ENCODE results near the gene TNP2. TPM values are rescaled to one million over a fixed set of nuclear protein-coding genes. Genes with fewer than 3 reads are reported as not detected.
A peak's percentile ranks its signal among the peaks of the same experiment; 100 is the strongest.

Gene TNP2
- total and polyA plus RNA-seq, 8 donors = not detected

- TF ChIP-seq POLR2AphosphoS5 (IDR thresholded peaks at IDR 0.05) = no peak
- TF ChIP-seq POLR2A (IDR thresholded peaks at IDR 0.05) = no peak
- peak in 2 of 7 experiments; percentile 37 to 42 for TF ChIP-seq CTCF (IDR thresholded peaks at IDR 0.05)
- no peak for TF ChIP-seq EP300 (IDR thresholded peaks at IDR 0.05)
- peaks cover 0 to 5% (median 0%) of the 10 kb centered on the region in 4 donors for H3K4me1 ChIP-seq
- intact Hi-C loops (cut with DNase I; ENCODE audit: low total_unique reads) = no loop called here
- no peaks in the 10 kb centered on the region for H3K36me3 ChIP-seq
- peaks cover 5 to 31% (median 28%) of the 10 kb centered on the region in 4 donors for H3K9me3 ChIP-seq
- no peak for DNase-seq
- H3K27ac ChIP-seq = no peak overlapping the region
- WGBS, 5 donors = 83 to 100% (median 84%) methylated on average over 1 of the region's 1 CpG
- no peaks in the 10 kb centered on the region for H3K27me3 ChIP-seq
- no peak overlapping the region for H3K4me3 ChIP-seq
These were observed 50.5 kb downstream of the TNP2 start for GRCh38 chr16:11218604-11218962.

Small RNA genes lying within 50 kb of the gene (small RNA-seq; reads per million reads assigned to genes)
- gene MIR548H2 (0 reads per million in 4 donors), gene RF00019 (0 reads per million in 4 donors), gene RF00554 (0 reads per million in 4 donors)

Other genes with a start within 250 kb of the TNP2 start
- 10 to 100 TPM in 3 of 5 donors, 1 to 10 TPM in 2; 4.2 to 45.5 (median 12.1) TPM for gene SOCS1, start 13.1 kb downstream of the TNP2 start, total RNA-seq
- 10 to 100 TPM in 2 of 3 donors, 1 to 10 TPM in 1; 9.4 to 14.7 (median 11.0) TPM for gene SOCS1, start 13.1 kb downstream of the TNP2 start, polyA plus RNA-seq
- not detected for gene PRM3, start 4.3 kb upstream of the TNP2 start, total RNA-seq
- gene PRM3, start 4.3 kb upstream of the TNP2 start, polyA plus RNA-seq = not detected
- not detected for gene PRM2, start 7.2 kb upstream of the TNP2 start, total RNA-seq
- gene PRM2, start 7.2 kb upstream of the TNP2 start, polyA plus RNA-seq = not detected
- gene PRM1, start 12.0 kb upstream of the TNP2 start, total RNA-seq = not detected
- gene PRM1, start 12.0 kb upstream of the TNP2 start, polyA plus RNA-seq = not detected
- gene RMI2, start 76.1 kb upstream of the TNP2 start, total RNA-seq = 10 to 100 TPM in 3 of 5 donors, 1 to 10 TPM in 2; 2.3 to 79.9 (median 10.5) TPM
- 1 to 10 TPM; 6.9 to 9.6 (median 7.0) TPM for gene RMI2, start 76.1 kb upstream of the TNP2 start, polyA plus RNA-seq